ENCODE measurements around the gene LPIN1. TPM values are rescaled to one million over a fixed set of nuclear protein-coding genes. Genes with fewer than 3 reads are reported as not detected.
A peak's percentile ranks its signal among the peaks of the same experiment; 100 is the strongest.

LPIN1 gene
- total RNA-seq, 1 donor from 2014 or later = 43.0 TPM

DNA sequence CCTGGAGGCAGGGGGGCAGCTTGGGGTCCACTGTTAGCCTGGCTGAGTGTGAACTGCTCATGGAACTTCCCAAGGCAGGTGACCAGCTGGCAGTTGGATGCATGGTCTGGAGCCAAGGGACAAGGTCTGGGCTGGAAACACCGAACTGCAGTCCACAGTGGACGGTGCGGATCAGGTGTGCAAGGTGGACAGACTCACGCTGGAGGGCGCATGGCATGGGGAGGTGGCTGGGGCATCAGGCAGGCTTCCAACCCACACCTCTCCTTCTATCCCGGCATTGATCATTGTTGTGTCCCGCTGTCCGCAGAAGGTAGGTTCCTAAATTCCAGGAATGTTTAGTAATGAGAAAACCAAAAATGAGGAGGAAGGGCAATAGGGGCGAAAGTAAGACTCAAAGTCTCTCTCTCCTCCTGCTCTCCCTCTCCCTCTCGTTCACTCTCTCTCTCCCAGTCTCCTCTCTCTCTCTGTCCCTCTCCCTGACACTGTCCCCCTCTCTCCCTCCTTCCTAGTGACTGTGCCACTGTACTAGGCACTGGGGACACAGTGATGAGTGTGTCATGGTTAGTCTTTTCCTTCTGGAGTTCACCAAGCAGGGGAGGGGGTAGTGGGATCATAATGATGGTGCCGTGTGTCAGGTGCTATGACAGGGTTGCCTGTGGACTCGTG lies 30.3 kb upstream of the LPIN1 start:
- Histone ChIP-seq H3K9me3 (replicated peaks) (no peaks in the 10 kb centered on the region), H3K36me3 (no peaks in the 10 kb centered on the region), H3K27ac (replicated peaks) (no peak overlapping the region), H3K4me1 (peaks cover 4% of the 10 kb centered on the region), H3K27me3 (ENCODE audit: low read depth) (peaks cover 33% of the 10 kb centered on the region), H3K4me3 (no peak overlapping the region)
- intact Hi-C loops (cut with micrococcal nuclease) = no loop called here
- no peak for DNase-seq
- TF ChIP-seq CTCF (IDR thresholded peaks at IDR 0.05; ENCODE audit: borderline replicate concordance) = no peak

GRCh38 chr2:11716689-11717321 lies 29.6 kb upstream of the LPIN1 start:
- no peaks in the 10 kb centered on the region for H3K36me3 ChIP-seq
- DNase-seq = no peak
- H3K9me3 ChIP-seq (replicated peaks) = no peaks in the 10 kb centered on the region
- intact Hi-C loops (cut with micrococcal nuclease) = no loop called here
- no peak for TF ChIP-seq CTCF (IDR thresholded peaks at IDR 0.05; ENCODE audit: borderline replicate concordance)
- H3K4me3 ChIP-seq = no peak overlapping the region
- peak overlapping the region; percentile 45 for H3K27ac ChIP-seq (replicated peaks)
- no peaks in the 10 kb centered on the region for H3K4me1 ChIP-seq
- H3K27me3 ChIP-seq (ENCODE audit: low read depth) = peaks cover 33% of the 10 kb centered on the region

GRCh38 chr2:11717623-11718022 lies 28.8 kb upstream of the LPIN1 start:
- Histone ChIP-seq H3K4me1 (no peaks in the 10 kb centered on the region), H3K4me3 (no peak overlapping the region), H3K9me3 (replicated peaks) (no peaks in the 10 kb centered on the region), H3K36me3 (no peaks in the 10 kb centered on the region), H3K27me3 (ENCODE audit: low read depth) (peaks cover 33% of the 10 kb centered on the region), H3K27ac (replicated peaks) (no peak overlapping the region)
- no peak for TF ChIP-seq CTCF (IDR thresholded peaks at IDR 0.05; ENCODE audit: borderline replicate concordance)
- intact Hi-C loops (cut with micrococcal nuclease) = no loop called here
- no peak for DNase-seq

- no peaks in the 10 kb centered on the region for H3K4me1 ChIP-seq
- H3K9me3 ChIP-seq (replicated peaks) = no peaks in the 10 kb centered on the region
- H3K4me3 ChIP-seq = no peak overlapping the region
- no peak for DNase-seq
- no peaks in the 10 kb centered on the region for H3K36me3 ChIP-seq
- peaks cover 36% of the 10 kb centered on the region for H3K27me3 ChIP-seq (ENCODE audit: low read depth)
- no peak for TF ChIP-seq CTCF (IDR thresholded peaks at IDR 0.05; ENCODE audit: borderline replicate concordance)
- intact Hi-C loops (cut with micrococcal nuclease) = no loop called here
- H3K27ac ChIP-seq (replicated peaks) = no peak overlapping the region
These were observed 27.8 kb upstream of the LPIN1 start for GRCh38 chr2:11718606-11719005.

- no peak overlapping the region for H3K27ac ChIP-seq (replicated peaks)
- H3K4me1 ChIP-seq = no peaks in the 10 kb centered on the region
- peaks cover 44% of the 10 kb centered on the region for H3K27me3 ChIP-seq (ENCODE audit: low read depth)
- no peaks in the 10 kb centered on the region for H3K9me3 ChIP-seq (replicated peaks)
- DNase-seq = no peak
- intact Hi-C loops (cut with micrococcal nuclease) = no loop called here
- H3K4me3 ChIP-seq = no peak overlapping the region
- TF ChIP-seq CTCF (IDR thresholded peaks at IDR 0.05; ENCODE audit: borderline replicate concordance) = no peak
- H3K36me3 ChIP-seq = no peaks in the 10 kb centered on the region
These were observed 27.0 kb upstream of the LPIN1 start for GRCh38 chr2:11719230-11719977.

Measured in left ventricle myocardium inferior (tissue), 1 donor.